SK-N-SH (cell line): ENCODE results near the gene ALPG. TPM values are rescaled to one million over a fixed set of nuclear protein-coding genes. Genes with fewer than 3 reads are reported as not detected.

Experiments
- CTCF ChIA-PET: fragments of 300-600, 350-600 bp; formaldehyde crosslinking; extraction: SDS; loops from one replicate; lab custom pipeline; 2021; lab: Yijun Ruan, JAX
- POLR2A ChIA-PET: fragments of 350-600 bp; sonication (Branson Sonifier 250); formaldehyde crosslinking; extraction: SDS; loops from one replicate; lab custom pipeline; 2020; ENCODE audit warnings: antibody characterized with exemption, inconsistent platforms; lab: Yijun Ruan, JAX
- DNase-seq: peaks from one replicate; pipeline ENCODE4 v3.0.0; 2012
- H2AFZ ChIP-seq: fragments of 200-600 bp; sonication (generic); 2 replicates; pipeline ENCODE4 v1.8.1; 2016; ENCODE audit warnings: antibody characterized with exemption, mild to moderate bottlenecking, low read depth
- H3F3A ChIP-seq: fragments of 200-600 bp; sonication (generic); replicated peaks from 2 replicates; pipeline ENCODE3; 2016; ENCODE audit warnings: antibody characterized with exemption, mild to moderate bottlenecking; ENCODE audit not compliant: insufficient read depth
- H3K27ac ChIP-seq, 2 experiments: fragments of 200-500 bp in 1 of 2; fragments of 200-600 bp in 1 of 2; sonication (Bioruptor generic) in 1 of 2; sonication (generic), shearing (Covaris generic) in 1 of 2; 2 replicates each; pipeline versions ENCODE4 v1.5.1 to v1.6.1; 2014 to 2016; ENCODE audit warnings: low read depth in 2 of 2, inconsistent platforms in 1 of 2, low read length in 1 of 2, mild to moderate bottlenecking in 1 of 2, mixed read lengths in 1 of 2
- H3K27me3 ChIP-seq: fragments of 200-600 bp; sonication (generic), shearing (Covaris generic); 2 replicates; pipeline ENCODE4 v1.6.1; 2016; ENCODE audit warnings: mixed run types; ENCODE audit not compliant: insufficient read depth
- H3K36me3 ChIP-seq, 2 experiments: fragments of 200-500 bp in 1 of 2; fragments of 200-600 bp in 1 of 2; sonication (Bioruptor generic) in 1 of 2; sonication (generic) in 1 of 2; replicated peaks in 1 of 2; 2 replicates each; pipeline versions ENCODE3 to v1.5.1; 2014 to 2016; ENCODE audit warnings: low read length in 1 of 2, mild to moderate bottlenecking in 1 of 2; ENCODE audit not compliant: insufficient read depth in 2 of 2, control insufficient read depth in 1 of 2
- H3K4me1 ChIP-seq, 2 experiments: fragments of 200-500 bp in 1 of 2; fragments of 200-600 bp in 1 of 2; sonication (Bioruptor generic) in 1 of 2; sonication (generic), shearing (Covaris generic) in 1 of 2; 2 replicates each; pipeline versions ENCODE4 v1.5.1 to v1.6.1; 2014 to 2016; ENCODE audit warnings: low read depth in 1 of 2, low read length in 1 of 2, mixed run types in 1 of 2; ENCODE audit not compliant: insufficient read depth in 2 of 2, control insufficient read depth in 1 of 2
- H3K4me2 ChIP-seq: fragments of 200-600 bp; sonication (generic), shearing (Covaris generic); 2 replicates; pipeline ENCODE4 v1.6.1; 2017; ENCODE audit warnings: mixed run types
- H3K4me3 ChIP-seq, 2 experiments: fragments of 200-500 bp in 1 of 2; fragments of 200-600 bp in 1 of 2; sonication (Bioruptor generic) in 1 of 2; sonication (generic), shearing (Covaris generic) in 1 of 2; 2 replicates each; pipeline versions ENCODE4 v1.5.1 to v1.8.1; 2014 to 2016; ENCODE audit warnings: low read depth in 2 of 2, inconsistent platforms in 1 of 2, low read length in 1 of 2, mild to moderate bottlenecking in 1 of 2, mixed read lengths in 1 of 2, moderate library complexity in 1 of 2
- H3K79me2 ChIP-seq: fragments of 200-600 bp; sonication (generic); 2 replicates; pipeline ENCODE4 v1.8.1; 2017; ENCODE audit warnings: mild to moderate bottlenecking; ENCODE audit not compliant: insufficient read depth
- H3K9ac ChIP-seq: fragments of 200-600 bp; sonication (generic); 2 replicates; pipeline ENCODE4 v1.6.1; 2017; ENCODE audit warnings: mixed run types
- H3K9me2 ChIP-seq: fragments of 200-600 bp; sonication (generic); 2 replicates; pipeline ENCODE4 v1.6.1; 2017; ENCODE audit warnings: mixed run types
- H3K9me3 ChIP-seq: fragments of 200-600 bp; sonication (generic); 2 replicates; pipeline ENCODE4 v1.6.1; 2017; ENCODE audit warnings: mixed run types, mild to moderate bottlenecking, moderate library complexity
- H4K20me1 ChIP-seq: fragments of 200-600 bp; sonication (generic); 2 replicates; pipeline ENCODE4 v1.6.1; 2017; ENCODE audit warnings: mild to moderate bottlenecking, mixed run types; ENCODE audit not compliant: insufficient read depth
- CHD2 ChIP-seq: fragments of 150-350 bp; IDR thresholded peaks from 2 replicates; pipeline ENCODE4 v1.6.1; 2018; ENCODE audit warnings: low read length; ENCODE audit not compliant: partially characterized antibody
- FOSL2 ChIP-seq: IDR thresholded peaks from 2 replicates; pipeline ENCODE4 v1.4.0; 2012; ENCODE audit warnings: low read depth, mild to moderate bottlenecking, moderate library complexity, borderline replicate concordance
- FOXJ3 ChIP-seq: sonication (generic); formaldehyde crosslinking; IDR thresholded peaks from 2 replicates; pipeline ENCODE4 v1.5.1; 2020; ENCODE audit warnings: mild to moderate bottlenecking, missing genetic modification reagents
- FOXM1 ChIP-seq: IDR thresholded peaks from 2 replicates; pipeline ENCODE4 v1.4.0; 2012; ENCODE audit warnings: low read depth, mild to moderate bottlenecking
- GABPA ChIP-seq: IDR thresholded peaks from 2 replicates; pipeline ENCODE4 v1.4.0; 2012; ENCODE audit warnings: low read depth, mild to moderate bottlenecking
- GATA2 ChIP-seq: sonication (generic); formaldehyde crosslinking; IDR thresholded peaks from 2 replicates; pipeline ENCODE4 v1.5.0; 2020; ENCODE audit warnings: mild to moderate bottlenecking, missing genetic modification reagents
- JUND ChIP-seq: IDR thresholded peaks from 2 replicates; pipeline ENCODE4 v1.4.0; 2012
- MXI1 ChIP-seq: IDR thresholded peaks from 2 replicates; pipeline ENCODE4 v1.6.1; 2012; ENCODE audit warnings: mild to moderate bottlenecking, low read depth, low read length, improper control_type of control experiment
- NRF1 ChIP-seq: IDR thresholded peaks from 2 replicates; pipeline ENCODE4 v1.6.1; 2012; ENCODE audit warnings: low read depth, mild to moderate bottlenecking, low read length
- PBX3 ChIP-seq: IDR thresholded peaks from 2 replicates; pipeline ENCODE4; 2012
- POLR2AphosphoS5 ChIP-seq: IDR thresholded peaks from 2 replicates; pipeline ENCODE4 v1.6.1; 2012; ENCODE audit warnings: low read depth, low read length
- REST ChIP-seq: IDR thresholded peaks from 2 replicates; pipeline ENCODE4 v1.6.1; 2012; ENCODE audit warnings: mild to moderate bottlenecking, low read depth, low read length, moderate library complexity
- SMC3 ChIP-seq: IDR thresholded peaks from 2 replicates; pipeline ENCODE4 v1.6.1; 2012; ENCODE audit warnings: low read depth, low read length, improper control_type of control experiment
- TAF1 ChIP-seq: IDR thresholded peaks from 2 replicates; pipeline ENCODE4 v1.6.1; 2012; ENCODE audit warnings: low read depth, mild to moderate bottlenecking, low read length, moderate library complexity, borderline replicate concordance
- TEAD4 ChIP-seq: IDR thresholded peaks from 2 replicates; pipeline ENCODE4 v1.4.0; 2012; ENCODE audit warnings: mild to moderate bottlenecking, borderline replicate concordance; ENCODE audit not compliant: insufficient read depth
- USF1 ChIP-seq: IDR thresholded peaks from 2 replicates; pipeline ENCODE4 v1.4.0; 2012; ENCODE audit warnings: low read depth, borderline replicate concordance
- YY1 ChIP-seq: IDR thresholded peaks from 2 replicates; pipeline ENCODE4 v1.4.0; 2012; ENCODE audit warnings: low read depth, mild to moderate bottlenecking
- WGBS: methylation state at CpG from one replicate; pipeline ENCODE4 v1.1.6; 2017; ENCODE audit warnings: low lambda C conversion rate; 5-methylcytosine and 5-hydroxymethylcytosine counted together
- polyA plus RNA-seq, 3 experiments: library from polyadenylated mRNA; depleted of rRNA; stranded (reverse); fragments of >200 nt; gene quantifications; 2 replicates each; pipeline ENCODE4 v1.2.3, GENCODE V29; 2012
- TF ChIP-seq, protein P1 (sequence below): IDR thresholded peaks from 2 replicates; pipeline ENCODE4 v1.4.0; 2012; ENCODE audit warnings: low read depth
- TF ChIP-seq, protein P2 (sequence below): fragments of 150-350 bp; IDR thresholded peaks from 2 replicates; pipeline ENCODE4 v1.6.1; 2016; ENCODE audit warnings: mild to moderate bottlenecking, low read depth, low read length
- TF ChIP-seq, protein P3 (sequence below): fragments of 150-350 bp; IDR thresholded peaks from 2 replicates; pipeline ENCODE4 v1.6.1; 2017; ENCODE audit warnings: antibody characterized with exemption, low read length, low read depth, borderline replicate concordance

Gene ALPG
- polyA plus RNA-seq, 1 of the 3 experiments (the other 2 are of a cell fraction), result not detected

GRCh38 chr2:232434091-232434490, 27.4 kb downstream of the ALPG start:
- ChIA-PET CTCF (interaction anchor here (1.1 to 5.0 kb wide), 7 partner anchors 37 to 533 kb away, joined by 3 to 40 read pairs (median 7); no protein-coding TSS in a partner anchor), POLR2A (no interaction called here)
- H3K27ac ChIP-seq, result no peak overlapping the region
- TF ChIP-seq, protein P1, sequence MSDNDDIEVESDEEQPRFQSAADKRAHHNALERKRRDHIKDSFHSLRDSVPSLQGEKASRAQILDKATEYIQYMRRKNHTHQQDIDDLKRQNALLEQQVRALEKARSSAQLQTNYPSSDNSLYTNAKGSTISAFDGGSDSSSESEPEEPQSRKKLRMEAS, result no peak
- no peak for TF ChIP-seq REST
- no peak for TF ChIP-seq FOXM1
- TF ChIP-seq YY1, result no peak
- no peak for TF ChIP-seq TEAD4
- TF ChIP-seq GATA2 (CRISPR knock-in tag), result no peak
- no peak for TF ChIP-seq PBX3
- TF ChIP-seq JUND, result no peak
- TF ChIP-seq, protein P2, sequence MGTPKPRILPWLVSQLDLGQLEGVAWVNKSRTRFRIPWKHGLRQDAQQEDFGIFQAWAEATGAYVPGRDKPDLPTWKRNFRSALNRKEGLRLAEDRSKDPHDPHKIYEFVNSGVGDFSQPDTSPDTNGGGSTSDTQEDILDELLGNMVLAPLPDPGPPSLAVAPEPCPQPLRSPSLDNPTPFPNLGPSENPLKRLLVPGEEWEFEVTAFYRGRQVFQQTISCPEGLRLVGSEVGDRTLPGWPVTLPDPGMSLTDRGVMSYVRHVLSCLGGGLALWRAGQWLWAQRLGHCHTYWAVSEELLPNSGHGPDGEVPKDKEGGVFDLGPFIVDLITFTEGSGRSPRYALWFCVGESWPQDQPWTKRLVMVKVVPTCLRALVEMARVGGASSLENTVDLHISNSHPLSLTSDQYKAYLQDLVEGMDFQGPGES, result no peak
- TF ChIP-seq TAF1, result no peak
- TF ChIP-seq GABPA, result no peak
- no peak for TF ChIP-seq SMC3
- no peak for TF ChIP-seq USF1
- no peak for TF ChIP-seq FOSL2
- no peak for TF ChIP-seq CHD2
- no peak for TF ChIP-seq NRF1
- TF ChIP-seq FOXJ3, result no peak
- TF ChIP-seq POLR2AphosphoS5, result no peak
- TF ChIP-seq, protein P3, sequence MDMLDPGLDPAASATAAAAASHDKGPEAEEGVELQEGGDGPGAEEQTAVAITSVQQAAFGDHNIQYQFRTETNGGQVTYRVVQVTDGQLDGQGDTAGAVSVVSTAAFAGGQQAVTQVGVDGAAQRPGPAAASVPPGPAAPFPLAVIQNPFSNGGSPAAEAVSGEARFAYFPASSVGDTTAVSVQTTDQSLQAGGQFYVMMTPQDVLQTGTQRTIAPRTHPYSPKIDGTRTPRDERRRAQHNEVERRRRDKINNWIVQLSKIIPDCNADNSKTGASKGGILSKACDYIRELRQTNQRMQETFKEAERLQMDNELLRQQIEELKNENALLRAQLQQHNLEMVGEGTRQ, result no peak
- no peak for TF ChIP-seq MXI1
- peak; percentile 10 for DNase-seq
- H2AFZ ChIP-seq, result no peak overlapping the region
- H3K4me1 ChIP-seq, result no peaks in the 10 kb centered on the region
- no peak overlapping the region for H3K9ac ChIP-seq
- H3F3A ChIP-seq, result no peaks in the 10 kb centered on the region
- H3K4me3 ChIP-seq, result no peak overlapping the region
- no peak overlapping the region for H3K4me2 ChIP-seq
- H4K20me1 ChIP-seq, result no peaks in the 10 kb centered on the region
- no peaks in the 10 kb centered on the region for H3K9me2 ChIP-seq
- no peaks in the 10 kb centered on the region; the same call in 1 of the 2 replicates for H3K27me3 ChIP-seq
- 64% methylated on average over 5 of the region's 9 CpGs for whole genome bisulfite sequencing
- H3K9me3 ChIP-seq, result no peaks in the 10 kb centered on the region
- no peaks in the 10 kb centered on the region for H3K79me2 ChIP-seq
- no peaks in the 10 kb centered on the region for H3K36me3 ChIP-seq
